Right lung (tissue), 5 donors: Measurements from ENCODE around the gene TBC1D2B. TPM values are rescaled to one million over a fixed set of nuclear protein-coding genes. Genes with fewer than 3 reads are reported as not detected.
"Not testable (repeated sequence)": the region's sequence is repeated elsewhere in the genome, so short reads cannot be mapped to it uniquely, and the experiment has no call there.

ENCODE experiments used
- DNase-seq, 2 donors: peaks; one replicate each; pipeline ENCODE4 v3.0.0-alpha.2; 2013
- polyA plus RNA-seq, 5 donors: library from polyadenylated mRNA; unstranded; fragments of 120-200 nt; gene quantifications; one replicate each; pipeline versions ENCODE4 v1.2.1 to v1.2.3, GENCODE V29; 2013; ENCODE audit warnings: inconsistent platforms in 1 of 5, low replicate concordance in 1 of 5; ENCODE audit not compliant: insufficient read length in 5 of 5, insufficient read depth in 1 of 5

Gene TBC1D2B
- polyA plus RNA-seq, 5 donors, result 39.5 to 48.7 (median 40.9) TPM

DNA sequence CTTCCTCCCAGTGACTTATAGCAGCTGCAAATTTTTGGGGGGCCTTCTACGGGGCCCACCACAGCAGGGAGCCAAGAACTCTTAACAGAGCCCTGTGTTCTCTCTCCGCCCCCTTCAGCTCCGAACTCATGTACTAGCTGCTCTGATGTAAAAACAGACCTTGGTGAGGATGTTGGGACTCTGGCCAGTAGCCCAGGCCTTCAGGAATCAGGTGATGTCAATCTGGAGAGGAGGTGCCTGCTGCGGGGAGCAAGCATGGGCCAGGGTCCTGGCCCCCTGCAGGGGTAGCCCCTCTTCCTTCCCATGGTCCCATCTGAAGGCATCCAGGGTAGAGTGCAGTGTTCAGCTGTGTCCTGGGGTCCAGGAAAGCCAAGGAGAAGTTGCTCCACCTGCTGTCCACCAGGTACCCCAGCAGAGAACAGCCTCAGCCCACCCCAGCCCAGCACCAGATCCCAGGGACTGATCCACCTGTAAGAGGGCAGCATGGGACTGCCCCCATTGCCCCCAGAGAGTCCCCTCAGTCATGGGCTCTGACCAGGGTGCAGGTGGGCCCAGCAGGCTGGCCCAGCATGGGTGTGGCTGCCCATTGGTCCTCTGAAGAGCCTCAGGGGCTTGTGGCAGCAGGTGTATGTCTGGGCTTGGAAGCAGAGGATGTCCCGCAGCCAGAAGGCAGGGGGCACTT lies 126.3 kb downstream of the TBC1D2B start:
- DNase-seq, result not testable (repeated sequence)

DNA sequence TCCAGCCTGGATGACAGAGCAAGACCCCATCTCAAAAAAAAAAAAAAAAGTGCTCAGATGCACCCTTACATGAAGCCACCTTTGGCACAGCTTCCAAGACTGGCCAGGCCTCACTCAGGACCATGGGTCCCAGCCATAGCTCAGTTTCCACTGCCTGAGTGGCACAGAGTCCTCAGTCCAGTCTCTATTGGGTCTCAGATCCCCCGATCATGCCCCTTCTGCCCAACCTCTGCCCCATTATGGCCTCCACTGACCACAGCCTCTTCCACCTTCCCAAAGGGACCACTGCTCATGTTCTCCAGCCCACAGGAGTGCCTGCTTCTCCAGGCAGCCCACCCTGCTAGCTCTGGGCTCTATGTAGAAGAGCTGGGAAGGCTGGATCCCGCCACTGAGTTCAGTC lies 127.0 kb downstream of the TBC1D2B start:
- not testable (repeated sequence) for DNase-seq

DNA sequence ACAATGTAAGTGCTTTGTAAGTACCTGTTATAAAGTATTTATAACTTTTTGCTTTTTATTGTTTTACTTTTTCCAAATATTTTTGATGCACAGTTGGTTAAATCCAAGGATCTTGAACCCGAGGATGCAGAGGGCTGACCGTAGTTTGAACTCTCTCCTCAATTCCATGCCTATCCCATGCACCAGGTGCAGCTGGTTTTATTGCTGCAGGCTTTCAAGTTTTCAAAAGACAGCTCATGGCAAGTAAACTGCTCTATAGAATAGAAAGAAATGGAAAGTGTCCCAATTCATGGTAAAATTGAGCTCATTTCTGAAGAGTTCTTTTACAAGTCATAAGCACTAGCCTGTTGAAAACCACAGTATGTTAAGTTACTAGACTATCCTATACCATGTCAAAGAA lies 131.9 kb downstream of the TBC1D2B start:
- no peak for DNase-seq

Other genes starting within 250 kb of the TBC1D2B start
- gene SH2D7, start 14.8 kb upstream of the TBC1D2B start, polyA plus RNA-seq, result under 1 TPM; 0.36 to 0.90 (median 0.48) TPM
- 10 to 100 TPM; 21.3 to 32.5 (median 29.1) TPM for gene CIB2, start 53.7 kb upstream of the TBC1D2B start, polyA plus RNA-seq
- 10 to 100 TPM; 35.0 to 47.6 (median 44.0) TPM for gene IDH3A, start 71.7 kb upstream of the TBC1D2B start, polyA plus RNA-seq
- 1 to 10 TPM in 1 of 5 donors, under 1 TPM in 4; 0.51 to 1.2 (median 0.82) TPM for gene ACSBG1, start 156.9 kb upstream of the TBC1D2B start, polyA plus RNA-seq
- gene DNAJA4, start 186.9 kb upstream of the TBC1D2B start, polyA plus RNA-seq, result 10 to 100 TPM; 33.8 to 48.0 (median 39.5) TPM
- gene SKIC8, start 221.9 kb upstream of the TBC1D2B start, polyA plus RNA-seq, result 100 to 1,000 TPM in 4 of 5 donors, 10 to 100 TPM in 1; 97.0 to 123 (median 114) TPM